ENCODE measurements around the gene NPAT. TPM values are rescaled to one million over a fixed set of nuclear protein-coding genes. Genes with fewer than 3 reads are reported as not detected.

The NPAT gene
- polyA plus RNA-seq, 1 donor from 2014 or later, result 10.8 TPM

DNA sequence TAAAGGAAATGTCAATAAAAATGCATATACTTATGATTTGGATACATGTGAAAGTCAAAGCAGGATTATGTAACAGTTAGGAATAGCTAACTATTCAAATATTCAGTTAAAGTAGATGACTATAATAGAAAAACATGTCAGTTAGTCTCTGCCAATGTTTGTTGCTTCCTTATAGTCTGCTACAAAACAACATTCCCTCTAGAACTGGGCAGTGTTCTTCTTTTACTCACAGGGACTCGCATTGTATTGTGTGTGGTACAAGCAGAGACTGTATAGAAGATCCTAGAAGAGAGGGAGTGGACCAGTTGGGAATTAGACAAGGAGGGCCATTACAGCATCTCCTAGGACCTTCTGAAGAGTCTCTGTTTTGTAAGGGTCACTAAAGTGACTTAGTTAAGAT is 90.4 kb downstream of the NPAT start:
- Histone ChIP-seq H3K36me3 (ENCODE audit: insufficient read depth, low read length) (no peaks in the 10 kb centered on the region), H4K20me1 (ENCODE audit: insufficient read depth) (no peaks in the 10 kb centered on the region), H3K4me2 (ENCODE audit: low read length) (no peak overlapping the region), H3K27me3 (ENCODE audit: insufficient read depth, low read depth, low read length) (no peaks in the 10 kb centered on the region), H3K79me2 (replicated peaks; ENCODE audit: insufficient read depth, low read length) (no peaks in the 10 kb centered on the region), H3K4me3 (ENCODE audit: low read length) (no peak overlapping the region), H3K27ac (ENCODE audit: low read length) (no peak overlapping the region), H3F3A (ENCODE audit: insufficient read depth, low read length, poor library complexity, severe bottlenecking) (no peaks in the 10 kb centered on the region), H2AFZ (ENCODE audit: low read depth, low read length) (no peak overlapping the region), H3K9me2 (ENCODE audit: insufficient read depth, low read length) (no peaks in the 10 kb centered on the region), H3K9ac (ENCODE audit: low read length) (no peak overlapping the region), H3K9me3 (ENCODE audit: low read length) (no peaks in the 10 kb centered on the region)
- no peak for TF ChIP-seq EP300 (conservative IDR thresholded peaks at IDR 0.05; ENCODE audit: poor library complexity, severe bottlenecking)
- TF ChIP-seq MXI1 (conservative IDR thresholded peaks at IDR 0.05; ENCODE audit: poor library complexity, severe bottlenecking), result no peak

DNA sequence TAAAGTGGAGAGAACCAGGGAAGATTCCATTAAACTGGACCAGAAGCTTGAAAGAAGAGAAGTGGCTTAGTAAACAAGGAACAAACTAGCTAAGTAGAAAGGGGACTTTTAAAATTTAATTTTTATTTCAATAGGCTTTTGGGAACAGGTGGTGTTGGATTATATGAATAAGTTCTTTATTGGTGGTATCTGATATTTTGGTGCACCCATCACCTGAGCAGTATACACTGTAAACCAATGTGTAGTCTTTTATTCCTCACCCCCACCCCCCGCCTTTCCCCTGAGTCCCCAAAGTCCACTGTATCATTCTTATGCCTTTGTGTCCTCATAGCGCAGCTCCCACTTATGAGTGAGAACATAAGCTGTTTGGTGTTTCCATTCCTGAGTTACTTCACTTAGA is 93.7 kb downstream of the NPAT start:
- H3K9me3 ChIP-seq (ENCODE audit: low read length), result no peaks in the 10 kb centered on the region
- no peaks in the 10 kb centered on the region for H3K27me3 ChIP-seq (ENCODE audit: insufficient read depth, low read depth, low read length)
- no peaks in the 10 kb centered on the region for H4K20me1 ChIP-seq (ENCODE audit: insufficient read depth)
- no peaks in the 10 kb centered on the region for H3K79me2 ChIP-seq (replicated peaks; ENCODE audit: insufficient read depth, low read length)
- no peak for TF ChIP-seq MXI1 (conservative IDR thresholded peaks at IDR 0.05; ENCODE audit: poor library complexity, severe bottlenecking)
- TF ChIP-seq, protein P1, sequence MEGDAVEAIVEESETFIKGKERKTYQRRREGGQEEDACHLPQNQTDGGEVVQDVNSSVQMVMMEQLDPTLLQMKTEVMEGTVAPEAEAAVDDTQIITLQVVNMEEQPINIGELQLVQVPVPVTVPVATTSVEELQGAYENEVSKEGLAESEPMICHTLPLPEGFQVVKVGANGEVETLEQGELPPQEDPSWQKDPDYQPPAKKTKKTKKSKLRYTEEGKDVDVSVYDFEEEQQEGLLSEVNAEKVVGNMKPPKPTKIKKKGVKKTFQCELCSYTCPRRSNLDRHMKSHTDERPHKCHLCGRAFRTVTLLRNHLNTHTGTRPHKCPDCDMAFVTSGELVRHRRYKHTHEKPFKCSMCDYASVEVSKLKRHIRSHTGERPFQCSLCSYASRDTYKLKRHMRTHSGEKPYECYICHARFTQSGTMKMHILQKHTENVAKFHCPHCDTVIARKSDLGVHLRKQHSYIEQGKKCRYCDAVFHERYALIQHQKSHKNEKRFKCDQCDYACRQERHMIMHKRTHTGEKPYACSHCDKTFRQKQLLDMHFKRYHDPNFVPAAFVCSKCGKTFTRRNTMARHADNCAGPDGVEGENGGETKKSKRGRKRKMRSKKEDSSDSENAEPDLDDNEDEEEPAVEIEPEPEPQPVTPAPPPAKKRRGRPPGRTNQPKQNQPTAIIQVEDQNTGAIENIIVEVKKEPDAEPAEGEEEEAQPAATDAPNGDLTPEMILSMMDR (IDR thresholded peaks at IDR 0.05; ENCODE audit: poor library complexity, severe bottlenecking), result no peak
- TF ChIP-seq, protein P2, sequence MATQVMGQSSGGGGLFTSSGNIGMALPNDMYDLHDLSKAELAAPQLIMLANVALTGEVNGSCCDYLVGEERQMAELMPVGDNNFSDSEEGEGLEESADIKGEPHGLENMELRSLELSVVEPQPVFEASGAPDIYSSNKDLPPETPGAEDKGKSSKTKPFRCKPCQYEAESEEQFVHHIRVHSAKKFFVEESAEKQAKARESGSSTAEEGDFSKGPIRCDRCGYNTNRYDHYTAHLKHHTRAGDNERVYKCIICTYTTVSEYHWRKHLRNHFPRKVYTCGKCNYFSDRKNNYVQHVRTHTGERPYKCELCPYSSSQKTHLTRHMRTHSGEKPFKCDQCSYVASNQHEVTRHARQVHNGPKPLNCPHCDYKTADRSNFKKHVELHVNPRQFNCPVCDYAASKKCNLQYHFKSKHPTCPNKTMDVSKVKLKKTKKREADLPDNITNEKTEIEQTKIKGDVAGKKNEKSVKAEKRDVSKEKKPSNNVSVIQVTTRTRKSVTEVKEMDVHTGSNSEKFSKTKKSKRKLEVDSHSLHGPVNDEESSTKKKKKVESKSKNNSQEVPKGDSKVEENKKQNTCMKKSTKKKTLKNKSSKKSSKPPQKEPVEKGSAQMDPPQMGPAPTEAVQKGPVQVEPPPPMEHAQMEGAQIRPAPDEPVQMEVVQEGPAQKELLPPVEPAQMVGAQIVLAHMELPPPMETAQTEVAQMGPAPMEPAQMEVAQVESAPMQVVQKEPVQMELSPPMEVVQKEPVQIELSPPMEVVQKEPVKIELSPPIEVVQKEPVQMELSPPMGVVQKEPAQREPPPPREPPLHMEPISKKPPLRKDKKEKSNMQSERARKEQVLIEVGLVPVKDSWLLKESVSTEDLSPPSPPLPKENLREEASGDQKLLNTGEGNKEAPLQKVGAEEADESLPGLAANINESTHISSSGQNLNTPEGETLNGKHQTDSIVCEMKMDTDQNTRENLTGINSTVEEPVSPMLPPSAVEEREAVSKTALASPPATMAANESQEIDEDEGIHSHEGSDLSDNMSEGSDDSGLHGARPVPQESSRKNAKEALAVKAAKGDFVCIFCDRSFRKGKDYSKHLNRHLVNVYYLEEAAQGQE (IDR thresholded peaks at IDR 0.05; ENCODE audit: borderline replicate concordance), result no peak
- no peak for TF ChIP-seq EZH2 (IDR thresholded peaks at IDR 0.05; ENCODE audit: borderline replicate concordance, insufficient read depth, low read length, poor library complexity, severe bottlenecking)
- no peak overlapping the region for H3K27ac ChIP-seq (ENCODE audit: low read length)
- no peak overlapping the region for H2AFZ ChIP-seq (ENCODE audit: low read depth, low read length)
- H3K9ac ChIP-seq (ENCODE audit: low read length), result no peak overlapping the region
- H3K36me3 ChIP-seq (ENCODE audit: insufficient read depth, low read length), result no peaks in the 10 kb centered on the region
- no peaks in the 10 kb centered on the region for H3K9me2 ChIP-seq (ENCODE audit: insufficient read depth, low read length)
- no peak overlapping the region for H3K4me2 ChIP-seq (ENCODE audit: low read length)
- no peak overlapping the region for H3K4me3 ChIP-seq (ENCODE audit: low read length)
- no peaks in the 10 kb centered on the region for H3F3A ChIP-seq (ENCODE audit: insufficient read depth, low read length, poor library complexity, severe bottlenecking)

DNA sequence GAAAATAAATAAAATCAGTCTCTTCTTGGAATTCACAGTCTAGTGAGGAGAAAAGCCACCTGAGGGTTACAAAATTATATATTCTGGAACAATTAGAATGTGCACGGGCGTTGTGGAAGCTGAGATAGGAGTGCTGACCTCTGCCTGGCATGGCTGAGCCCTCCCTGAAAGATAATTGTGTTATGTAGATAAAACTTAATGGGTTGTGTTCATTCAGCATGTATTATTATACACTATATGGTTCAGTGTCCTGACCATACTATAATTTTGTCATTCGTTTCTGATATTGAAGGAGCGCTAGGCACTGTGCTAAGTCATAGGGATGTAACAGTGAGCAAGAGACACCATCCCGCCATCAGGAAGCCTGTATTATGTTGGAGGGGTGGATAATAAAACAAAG is 97.3 kb downstream of the NPAT start:
- Histone ChIP-seq H3K27me3 (ENCODE audit: insufficient read depth, low read depth, low read length) (no peaks in the 10 kb centered on the region), H3K9me3 (ENCODE audit: low read length) (no peaks in the 10 kb centered on the region), H3K36me3 (ENCODE audit: insufficient read depth, low read length) (no peaks in the 10 kb centered on the region), H3K4me2 (ENCODE audit: low read length) (no peak overlapping the region), H4K20me1 (ENCODE audit: insufficient read depth) (no peaks in the 10 kb centered on the region), H2AFZ (ENCODE audit: low read depth, low read length) (no peak overlapping the region), H3K27ac (ENCODE audit: low read length) (no peak overlapping the region), H3K9ac (ENCODE audit: low read length) (no peak overlapping the region), H3F3A (ENCODE audit: insufficient read depth, low read length, poor library complexity, severe bottlenecking) (no peaks in the 10 kb centered on the region), H3K9me2 (ENCODE audit: insufficient read depth, low read length) (no peaks in the 10 kb centered on the region), H3K4me3 (ENCODE audit: low read length) (no peak overlapping the region), H3K79me2 (replicated peaks; ENCODE audit: insufficient read depth, low read length) (no peaks in the 10 kb centered on the region)
- TF ChIP-seq TAF1 (IDR thresholded peaks at IDR 0.05; ENCODE audit: low read depth) (no peak), EP300 (conservative IDR thresholded peaks at IDR 0.05; ENCODE audit: poor library complexity, severe bottlenecking) (no peak), EZH2 (IDR thresholded peaks at IDR 0.05; ENCODE audit: borderline replicate concordance, insufficient read depth, low read length, poor library complexity, severe bottlenecking) (no peak), POLR2AphosphoS5 (IDR thresholded peaks at IDR 0.05) (no peak), RAD21 (conservative IDR thresholded peaks at IDR 0.05) (no peak), MXI1 (conservative IDR thresholded peaks at IDR 0.05; ENCODE audit: poor library complexity, severe bottlenecking) (no peak), SMC3 (conservative IDR thresholded peaks at IDR 0.05; ENCODE audit: poor library complexity) (no peak)
- TF ChIP-seq, protein P1 (IDR thresholded peaks at IDR 0.05; ENCODE audit: poor library complexity, severe bottlenecking), result no peak
- TF ChIP-seq, protein P2 (IDR thresholded peaks at IDR 0.05; ENCODE audit: borderline replicate concordance), result no peak
